Glutamatergic neuron (in vitro differentiated cells): ENCODE measurements around the gene NUDT3. TPM values are rescaled to one million over a fixed set of nuclear protein-coding genes. Genes with fewer than 3 reads are reported as not detected.
"Not testable (repeated sequence)": the region's sequence is repeated elsewhere in the genome, so short reads cannot be mapped to it uniquely, and the experiment has no call there.

ENCODE experiments used
- DNase-seq: peaks from one replicate; pipeline ENCODE4 v3.0.0; 2022
- H3K27ac Mint-ChIP-seq: one replicate; pipeline ENCODE4 v1.8.0; 2020; ENCODE audit warnings: mild to moderate bottlenecking, mixed read lengths, inconsistent platforms; ENCODE audit not compliant: unreplicated experiment
- H3K27me3 Mint-ChIP-seq: one replicate; pipeline ENCODE4 v1.8.0; 2020; ENCODE audit warnings: mild to moderate bottlenecking, moderate library complexity, mixed read lengths, inconsistent platforms; ENCODE audit not compliant: unreplicated experiment
- H3K36me3 Mint-ChIP-seq: one replicate; pipeline ENCODE4 v1.8.0; 2020; ENCODE audit warnings: mild to moderate bottlenecking, mixed read lengths, inconsistent platforms; ENCODE audit not compliant: unreplicated experiment
- H3K4me1 Mint-ChIP-seq: one replicate; pipeline ENCODE4 v1.8.0; 2020; ENCODE audit warnings: mild to moderate bottlenecking, low read depth, mixed read lengths, inconsistent platforms; ENCODE audit not compliant: unreplicated experiment
- H3K4me3 Mint-ChIP-seq: one replicate; pipeline ENCODE4 v1.8.0; 2020; ENCODE audit warnings: mild to moderate bottlenecking, mixed read lengths, inconsistent platforms; ENCODE audit not compliant: unreplicated experiment
- H3K9me3 Mint-ChIP-seq: one replicate; pipeline ENCODE4 v1.8.0; 2020; ENCODE audit warnings: mild to moderate bottlenecking, moderate library complexity, mixed read lengths, inconsistent platforms; ENCODE audit not compliant: unreplicated experiment
- total RNA-seq: library from RNA; stranded (reverse); fragmentation: NEBNext Ultra II Directional; extraction: Animal tissue kit (Norgen Biotek cat#: 25700); gene quantifications from one replicate; pipeline ENCODE4 v1.2.1, GENCODE V29; 2021; ENCODE audit not compliant: unreplicated experiment
- TF ChIP-seq, protein P1 (sequence below): fragments of 200-600 bp; sonication (generic); IDR thresholded peaks from one replicate; pipeline ENCODE4 v1.5.0; 2021; ENCODE audit not compliant: partially characterized antibody, unreplicated experiment

NUDT3 gene
- total RNA-seq, 1 donor from 2014 or later, result 76.1 TPM

DNA sequence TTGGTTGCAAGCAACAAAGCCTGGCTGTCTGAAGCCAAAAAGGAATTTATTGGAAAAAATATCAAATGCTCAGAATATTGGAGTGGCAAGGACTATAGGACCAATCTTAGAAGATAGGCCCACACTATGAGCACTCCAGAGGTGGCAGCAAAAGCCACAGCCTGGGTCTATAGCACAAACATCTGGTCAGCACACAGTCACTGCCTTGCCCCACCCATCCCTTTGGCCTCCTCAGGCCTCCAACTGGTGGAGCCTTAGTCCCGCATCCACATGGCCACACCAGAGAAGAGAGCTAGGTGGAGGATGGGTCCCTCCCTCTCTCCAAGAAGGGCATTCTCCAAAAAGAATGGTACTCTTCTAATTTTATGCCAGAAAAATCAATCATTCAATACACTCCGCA lies 14.0 kb downstream of the NUDT3 start:
- H3K4me1 Mint-ChIP-seq, result peaks cover 5% of the 10 kb centered on the region
- TF ChIP-seq, protein P1, sequence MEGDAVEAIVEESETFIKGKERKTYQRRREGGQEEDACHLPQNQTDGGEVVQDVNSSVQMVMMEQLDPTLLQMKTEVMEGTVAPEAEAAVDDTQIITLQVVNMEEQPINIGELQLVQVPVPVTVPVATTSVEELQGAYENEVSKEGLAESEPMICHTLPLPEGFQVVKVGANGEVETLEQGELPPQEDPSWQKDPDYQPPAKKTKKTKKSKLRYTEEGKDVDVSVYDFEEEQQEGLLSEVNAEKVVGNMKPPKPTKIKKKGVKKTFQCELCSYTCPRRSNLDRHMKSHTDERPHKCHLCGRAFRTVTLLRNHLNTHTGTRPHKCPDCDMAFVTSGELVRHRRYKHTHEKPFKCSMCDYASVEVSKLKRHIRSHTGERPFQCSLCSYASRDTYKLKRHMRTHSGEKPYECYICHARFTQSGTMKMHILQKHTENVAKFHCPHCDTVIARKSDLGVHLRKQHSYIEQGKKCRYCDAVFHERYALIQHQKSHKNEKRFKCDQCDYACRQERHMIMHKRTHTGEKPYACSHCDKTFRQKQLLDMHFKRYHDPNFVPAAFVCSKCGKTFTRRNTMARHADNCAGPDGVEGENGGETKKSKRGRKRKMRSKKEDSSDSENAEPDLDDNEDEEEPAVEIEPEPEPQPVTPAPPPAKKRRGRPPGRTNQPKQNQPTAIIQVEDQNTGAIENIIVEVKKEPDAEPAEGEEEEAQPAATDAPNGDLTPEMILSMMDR, result no peak
- no peak overlapping the region for H3K27ac Mint-ChIP-seq
- no peaks in the 10 kb centered on the region for H3K9me3 Mint-ChIP-seq
- no peaks in the 10 kb centered on the region for H3K27me3 Mint-ChIP-seq
- no peak for DNase-seq
- no peak overlapping the region for H3K4me3 Mint-ChIP-seq
- H3K36me3 Mint-ChIP-seq, result no peaks in the 10 kb centered on the region

DNA sequence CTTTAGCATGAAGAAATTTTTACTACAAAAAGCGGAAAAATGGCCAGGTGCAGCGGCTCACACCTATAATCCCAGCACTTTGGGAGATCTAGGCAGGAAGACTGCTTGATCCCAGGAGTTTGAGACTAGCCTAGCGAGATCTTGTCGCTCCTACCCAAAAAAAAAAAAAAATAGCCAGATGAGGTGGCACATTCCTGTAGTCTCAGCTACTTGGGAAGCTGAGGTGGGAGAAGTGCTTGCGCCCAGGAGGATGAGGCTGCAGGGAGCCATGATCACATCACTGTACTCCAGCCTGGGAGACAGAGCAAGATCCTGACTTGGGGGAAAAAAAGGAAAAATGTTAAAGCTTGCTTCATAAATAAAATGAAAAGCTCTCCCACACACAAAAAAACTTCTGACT lies 14.5 kb downstream of the NUDT3 start:
- no peaks in the 10 kb centered on the region for H3K36me3 Mint-ChIP-seq
- no peaks in the 10 kb centered on the region for H3K9me3 Mint-ChIP-seq
- H3K4me3 Mint-ChIP-seq, result no peak overlapping the region
- H3K27ac Mint-ChIP-seq, result no peak overlapping the region
- H3K27me3 Mint-ChIP-seq, result no peaks in the 10 kb centered on the region
- DNase-seq, result no peak
- TF ChIP-seq, protein P1, result no peak
- H3K4me1 Mint-ChIP-seq, result peaks cover 4% of the 10 kb centered on the region

DNA sequence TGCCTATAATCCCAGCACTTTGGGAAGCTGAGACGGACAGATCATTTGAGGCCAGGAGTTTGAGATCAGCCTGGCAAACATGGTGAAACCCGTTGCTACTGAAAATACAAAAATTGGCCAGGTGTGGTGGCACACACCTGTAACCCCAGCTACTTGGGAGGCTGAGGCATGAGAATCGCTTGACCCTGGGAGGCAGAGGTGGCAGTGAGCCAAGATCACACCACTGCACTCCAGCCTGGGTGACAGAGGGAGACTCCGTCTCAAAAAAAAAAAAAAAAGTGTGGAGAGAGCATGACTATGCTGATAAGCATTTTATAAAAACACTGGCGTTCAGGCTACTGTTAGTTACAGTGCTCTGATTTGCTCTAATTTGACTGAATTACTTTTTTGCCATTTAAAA lies 14.9 kb downstream of the NUDT3 start:
- H3K4me1 Mint-ChIP-seq, DNase-seq, H3K27me3 Mint-ChIP-seq, H3K9me3 Mint-ChIP-seq, H3K36me3 Mint-ChIP-seq, H3K27ac Mint-ChIP-seq, H3K4me3 Mint-ChIP-seq: not testable (repeated sequence)

DNA sequence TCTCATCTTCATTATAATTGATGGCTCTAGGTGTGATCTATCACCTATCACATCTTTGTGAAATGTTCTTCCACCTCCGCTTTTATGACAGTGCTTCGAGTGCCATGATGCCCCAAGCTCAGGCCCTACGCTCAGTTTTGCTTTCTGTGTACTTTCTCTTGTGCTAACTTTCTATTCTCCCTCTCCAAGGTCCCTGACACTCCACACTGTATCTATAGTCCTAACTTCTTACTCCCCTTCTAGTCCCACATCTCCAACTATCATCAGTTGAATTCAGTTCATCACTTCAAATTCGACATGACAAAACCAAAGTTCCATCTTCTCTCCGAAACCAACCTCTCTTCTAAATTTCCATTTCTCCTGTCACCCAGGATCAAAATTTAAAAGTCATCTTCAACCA lies 16.6 kb downstream of the NUDT3 start:
- Mint-ChIP-seq H3K4me1 (peaks cover 4% of the 10 kb centered on the region), H3K4me3 (no peak overlapping the region), H3K9me3 (peaks cover 2% of the 10 kb centered on the region), H3K27ac (no peak overlapping the region), H3K27me3 (no peaks in the 10 kb centered on the region), H3K36me3 (no peaks in the 10 kb centered on the region)
- TF ChIP-seq, protein P1, result no peak
- DNase-seq, result no peak

DNA sequence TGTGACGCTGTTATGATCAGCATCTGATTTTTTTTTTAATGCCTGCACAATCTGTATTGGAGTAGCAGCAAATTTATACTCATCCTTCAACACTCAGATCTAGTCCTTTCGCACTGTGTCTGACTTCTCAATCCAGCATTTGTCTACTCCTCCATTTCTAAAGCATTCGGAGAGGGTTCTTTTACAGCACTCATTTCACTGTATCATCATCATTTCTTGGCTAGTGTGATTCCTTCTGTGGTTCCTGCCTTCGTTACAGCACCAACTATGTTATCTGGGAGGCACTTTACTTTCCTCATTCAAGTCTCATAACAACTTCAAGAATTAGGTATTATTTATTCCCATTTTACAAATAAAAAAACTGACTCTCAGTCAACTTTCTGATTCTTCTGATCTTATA lies 18.0 kb downstream of the NUDT3 start:
- Mint-ChIP-seq H3K27me3 (no peaks in the 10 kb centered on the region), H3K4me1 (peaks cover 8% of the 10 kb centered on the region)

More for the DNA sequence above, 18.0 kb downstream of the NUDT3 start:
- Mint-ChIP-seq H3K4me3 (no peak overlapping the region), H3K9me3 (peaks cover 2% of the 10 kb centered on the region), H3K36me3 (no peaks in the 10 kb centered on the region), H3K27ac (no peak overlapping the region)
- DNase-seq, result no peak
- TF ChIP-seq, protein P1, result no peak
